Activated CD8-positive, alpha-beta memory T cell treated with anti-CD3 and anti-CD28 coated beads, Interleukin-2, amount 50 U/mL, for 48 hours (primary cell): ENCODE data around the gene CAMKMT.

Experiments
- DNase-seq: peaks from one replicate; pipeline ENCODE4 v3.0.0-alpha.2; 2020

CAMKMT gene

DNA sequence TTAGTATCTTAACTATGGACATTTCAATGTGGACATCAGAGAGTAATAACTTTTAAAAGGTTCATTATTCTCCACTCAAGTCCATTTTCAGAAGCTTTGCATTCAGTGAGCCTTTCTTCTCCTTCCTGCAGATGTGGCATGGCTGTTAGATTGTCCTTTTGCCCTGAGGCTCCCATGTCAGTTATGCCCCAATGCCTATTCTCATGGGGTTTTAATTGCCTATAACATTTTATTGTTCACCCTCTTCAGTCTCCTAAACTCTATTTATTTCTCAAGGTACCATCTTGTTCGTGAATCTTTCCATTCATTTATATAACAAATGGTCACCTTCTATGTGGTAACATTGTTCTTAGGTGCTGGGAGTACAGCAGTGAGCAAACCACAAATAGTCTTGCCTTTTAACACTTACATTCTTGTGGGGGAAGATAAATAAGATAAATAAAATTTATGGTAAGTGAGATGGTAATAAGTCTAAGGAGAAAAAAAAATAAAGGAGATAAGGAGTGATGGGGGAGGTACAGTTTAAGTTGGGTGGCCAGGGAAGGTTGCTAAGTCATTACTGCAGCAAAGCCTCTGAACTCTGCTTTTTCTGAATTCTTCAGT is 301.8 kb downstream of the CAMKMT start:
- no peak for DNase-seq

GRCh38 chr2:44668336-44668735 is 306.6 kb downstream of the CAMKMT start:
- no peak for DNase-seq

DNA sequence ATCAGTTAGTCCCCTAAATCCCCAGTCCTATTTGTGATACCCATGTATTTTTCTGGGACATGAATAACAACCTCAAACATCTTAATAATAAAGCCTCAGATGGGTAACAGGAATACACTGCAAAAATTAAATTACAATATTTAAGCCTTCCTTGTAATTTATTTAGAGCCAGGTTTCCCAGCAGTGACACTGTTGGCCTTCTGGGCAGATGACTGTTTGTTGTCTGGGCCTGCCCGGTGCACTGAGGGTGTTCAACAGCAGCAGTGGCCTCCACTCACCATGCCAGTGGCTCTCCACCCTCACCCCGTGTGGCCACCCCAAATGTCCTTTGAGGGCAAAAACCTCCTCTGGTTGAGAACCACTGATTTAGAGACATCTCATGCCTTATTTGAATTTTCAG is 309.5 kb downstream of the CAMKMT start:
- no peak for DNase-seq

DNA sequence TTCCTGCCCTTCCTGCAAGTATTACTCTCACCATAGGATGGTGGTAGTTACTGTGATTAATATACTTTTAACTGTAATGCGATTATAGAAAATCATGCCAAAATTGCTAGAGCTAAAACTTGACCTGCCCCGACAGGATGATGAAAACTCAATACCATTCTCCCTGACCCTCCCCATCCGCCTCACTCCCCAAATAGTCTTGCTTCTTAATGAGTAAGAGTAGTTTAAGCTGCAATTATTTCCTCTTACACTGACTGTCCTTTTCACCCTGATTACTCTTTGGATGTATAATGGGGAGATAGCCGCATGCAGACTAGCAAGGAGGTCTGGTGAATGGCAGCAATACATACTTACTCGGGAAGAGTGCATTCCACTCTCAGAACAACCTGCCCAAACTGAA is 310.2 kb downstream of the CAMKMT start:
- DNase-seq = no peak

DNA sequence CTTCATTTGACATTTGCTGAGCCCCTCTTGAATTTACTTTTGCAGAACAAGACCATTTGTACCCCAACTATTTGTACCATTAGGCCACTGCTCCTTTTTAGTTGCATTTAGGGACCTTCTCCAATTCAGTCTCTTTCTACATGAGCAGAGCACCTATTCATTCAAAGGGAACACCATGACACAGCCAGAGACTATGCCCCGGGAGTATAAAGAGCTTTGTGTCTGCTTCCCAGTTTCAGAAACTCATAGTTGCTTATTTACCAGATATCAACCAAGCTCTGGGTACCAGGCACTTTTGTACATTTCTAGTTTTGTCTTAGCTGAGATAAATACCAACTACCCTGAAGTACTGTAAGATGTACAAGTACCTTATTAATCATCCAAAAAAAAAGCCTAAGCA is 310.7 kb downstream of the CAMKMT start:
- no peak for DNase-seq

- no peak for DNase-seq
Observed at GRCh38 chr2:44674473-44675284, 312.9 kb downstream of the CAMKMT start.

- no peak for DNase-seq
Observed at GRCh38 chr2:44676379-44676778, 314.6 kb downstream of the CAMKMT start.

DNA sequence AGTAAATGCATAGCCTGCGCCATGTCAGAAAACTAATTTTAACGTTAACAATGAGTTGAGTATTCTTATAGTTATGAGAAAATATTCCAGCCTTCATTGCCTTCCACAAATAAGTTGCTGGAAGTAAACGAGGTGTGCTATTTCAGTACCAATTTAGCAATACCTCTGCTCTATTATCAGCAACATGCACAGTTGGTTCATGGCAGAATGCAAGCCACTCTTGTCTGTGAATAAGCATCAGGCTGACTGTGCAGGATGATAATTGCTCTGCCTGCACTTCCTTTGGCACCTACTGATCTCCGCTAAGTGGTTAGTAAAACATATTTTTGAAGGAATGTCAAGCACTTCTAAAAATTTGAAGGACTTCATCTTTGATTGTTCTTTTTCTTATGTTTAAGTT is 317.8 kb downstream of the CAMKMT start:
- DNase-seq = no peak

DNA sequence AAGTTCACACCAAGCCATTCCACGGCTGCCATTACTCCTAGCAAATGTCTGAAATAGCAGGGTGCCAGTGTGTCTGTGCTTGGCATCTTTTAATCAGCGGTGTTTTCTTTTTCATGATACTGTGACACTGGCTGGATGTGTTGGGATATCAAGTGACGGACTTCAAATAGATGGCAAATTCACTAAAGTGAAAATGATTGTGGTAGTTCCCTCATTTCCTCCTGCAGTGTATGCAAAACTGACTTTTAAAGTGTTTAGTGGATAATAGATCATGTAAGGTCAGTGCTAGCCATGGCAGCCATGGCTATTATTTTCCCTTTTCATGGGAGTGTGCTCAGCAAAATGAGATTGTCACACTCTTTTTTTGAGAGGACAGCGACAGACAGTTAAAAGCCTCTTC is 318.2 kb downstream of the CAMKMT start:
- no peak for DNase-seq

GRCh38 chr2:44680424-44680971 is 318.8 kb downstream of the CAMKMT start:
- no peak for DNase-seq

DNA sequence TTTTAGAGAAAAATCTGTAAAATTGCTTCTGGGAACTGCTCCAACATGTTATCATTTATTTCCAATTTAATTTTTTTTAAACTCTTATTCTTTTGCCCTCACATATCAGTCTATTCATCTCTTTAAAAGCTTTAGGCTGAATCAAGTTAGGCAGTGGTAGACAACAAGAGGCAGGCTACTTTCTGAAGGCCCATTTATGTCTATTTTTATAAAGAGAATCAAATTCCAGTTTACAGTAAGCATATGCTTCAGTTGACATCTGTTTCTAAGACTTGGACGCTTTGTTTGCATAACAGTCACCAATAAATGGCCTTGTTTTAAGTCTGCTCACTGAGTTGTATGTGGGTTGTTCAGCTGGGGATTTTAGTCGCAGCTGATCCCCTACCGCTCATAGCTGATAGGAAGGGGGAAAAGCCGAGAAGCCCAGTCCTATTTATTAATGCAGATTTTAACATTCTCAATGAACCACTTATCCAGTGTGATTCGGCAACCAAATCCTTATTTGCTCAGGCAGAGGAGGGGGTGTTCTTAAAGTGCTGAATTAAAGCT is 319.3 kb downstream of the CAMKMT start:
- DNase-seq = no peak

GRCh38 chr2:44682459-44682858 is 320.7 kb downstream of the CAMKMT start:
- no peak for DNase-seq

- DNase-seq = no peak
Observed at GRCh38 chr2:44684559-44684958, 322.8 kb downstream of the CAMKMT start.

- no peak for DNase-seq
Observed at GRCh38 chr2:44686561-44686960, 324.8 kb downstream of the CAMKMT start.

- DNase-seq = no peak
Observed at GRCh38 chr2:44687686-44688455, 326.1 kb downstream of the CAMKMT start.

DNA sequence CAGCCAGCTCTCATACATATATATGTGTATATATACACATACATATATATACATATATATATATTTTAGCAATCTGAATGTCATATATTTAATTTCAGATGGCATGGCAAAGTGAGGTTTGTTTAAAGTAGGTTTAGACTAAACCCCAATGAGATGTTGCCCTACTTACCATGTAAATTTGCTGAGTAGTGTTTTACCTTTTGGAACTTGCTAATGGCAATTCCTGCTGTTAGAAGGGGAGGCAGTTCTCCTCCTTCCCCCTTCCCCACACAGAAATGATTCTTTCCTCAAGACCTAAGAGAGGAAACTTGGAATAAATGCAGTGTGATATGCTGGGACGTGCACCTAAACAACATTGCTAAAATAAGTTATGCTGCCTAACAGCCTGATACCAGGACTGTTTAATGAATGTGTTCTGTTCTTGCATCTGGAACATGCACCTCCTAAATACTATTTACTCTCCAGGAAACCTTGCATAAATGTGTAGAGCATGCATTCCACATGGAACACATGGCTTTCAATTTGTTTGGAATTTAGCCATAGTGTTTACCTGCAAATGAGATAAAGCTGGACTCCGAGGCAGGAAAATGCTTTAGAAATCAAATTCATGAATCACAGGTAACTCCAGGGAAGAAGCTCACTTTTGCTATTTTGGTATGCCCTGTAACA is 326.8 kb downstream of the CAMKMT start:
- no peak for DNase-seq

DNA sequence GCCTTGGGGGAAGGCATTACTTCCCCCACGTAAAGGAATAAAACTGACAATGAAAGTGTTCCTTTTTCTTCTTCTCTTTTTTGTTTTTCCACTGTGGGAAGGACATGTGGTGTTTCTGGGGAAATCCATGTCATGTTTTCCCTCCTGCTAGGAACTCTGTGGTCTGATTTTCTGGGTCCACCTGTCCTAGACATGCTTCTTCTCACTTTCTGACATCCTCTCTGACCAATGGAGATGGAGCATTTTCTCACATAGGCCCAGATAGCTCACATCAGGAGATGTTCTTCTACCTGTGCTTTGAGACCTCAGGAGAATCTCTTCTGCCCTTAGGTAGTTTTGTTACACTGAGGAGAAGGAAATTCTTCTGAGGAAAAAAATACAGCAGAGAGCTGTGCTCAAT is 327.8 kb downstream of the CAMKMT start:
- no peak for DNase-seq

DNA sequence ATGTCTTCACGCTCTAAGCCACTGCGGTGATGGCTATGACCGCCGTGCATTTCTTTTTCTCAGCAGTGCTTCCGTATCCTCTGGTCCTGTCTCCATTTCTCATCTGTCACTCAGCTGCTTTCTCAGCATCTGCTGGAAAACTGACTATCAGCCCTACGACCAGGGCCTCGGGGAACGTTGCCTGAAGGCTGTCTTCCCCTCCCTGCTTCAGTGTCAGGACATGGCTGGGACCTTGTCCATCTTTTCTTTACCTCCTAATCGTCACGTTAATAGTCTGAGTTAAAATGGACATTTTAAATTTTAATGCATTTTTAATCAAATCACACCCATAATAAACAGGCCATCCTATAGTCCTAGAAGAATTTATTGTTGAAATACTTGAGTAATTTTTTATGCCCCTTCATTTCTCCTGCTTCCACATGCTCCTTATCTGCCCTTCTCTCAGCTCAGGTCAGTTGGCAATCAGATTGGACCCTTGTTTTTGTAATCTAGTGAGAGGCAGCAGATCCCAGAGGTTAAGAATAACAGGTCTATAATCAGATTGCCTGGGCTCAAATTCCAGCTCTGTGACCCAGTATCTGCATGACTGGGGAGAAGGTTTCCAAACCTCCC is 329.5 kb downstream of the CAMKMT start:
- DNase-seq = no peak

GRCh38 chr2:44692821-44693220 is 331.1 kb downstream of the CAMKMT start:
- no peak for DNase-seq

GRCh38 chr2:44700824-44701223 is 339.1 kb downstream of the CAMKMT start:
- DNase-seq = no peak

- DNase-seq = no peak
Observed at GRCh38 chr2:44705356-44705755, 343.6 kb downstream of the CAMKMT start.

- DNase-seq = no peak
Observed at GRCh38 chr2:44705876-44706480, 344.2 kb downstream of the CAMKMT start.
